Measurements from ENCODE around the gene NTN5. TPM values are rescaled to one million over a fixed set of nuclear protein-coding genes. Genes with fewer than 3 reads are reported as not detected.

Gene NTN5
- total and polyA plus RNA-seq, 9 of the 15 experiments (the other 6 are each of a cell fraction or from before 2014, with no cell fraction given), result not detected

GRCh38 chr19:48614436-48615230, 58.2 kb downstream of the NTN5 start, which contains the start of gene FAM83E (continued):
- TF ChIP-seq E2F8 (IDR thresholded peaks at IDR 0.05; ENCODE audit: low read depth, partially characterized antibody), result peak; percentile 76
- TF ChIP-seq HNRNPH1 (optimal IDR thresholded peaks at IDR 0.05; ENCODE audit: low read depth, low read length), result no peak
- no peak for TF ChIP-seq BRF1 (IDR thresholded peaks at IDR 0.05; ENCODE audit: borderline replicate concordance, extremely low read depth, insufficient read length)
- no peak for TF ChIP-seq TSC22D4 (tag; IDR thresholded peaks at IDR 0.05)
- no peak for TF ChIP-seq ARID4B (CRISPR knock-in tag; IDR thresholded peaks at IDR 0.05)
- peak; percentile 74 for TF ChIP-seq POLR2G (IDR thresholded peaks at IDR 0.05; ENCODE audit: low read depth, low read length)
- TF ChIP-seq ZNF408 (CRISPR knock-in tag; IDR thresholded peaks at IDR 0.05; ENCODE audit: low read depth), result no peak
- no peak for TF ChIP-seq DACH1 (IDR thresholded peaks at IDR 0.05; ENCODE audit: partially characterized antibody)
- no peak for TF ChIP-seq CHD4 (IDR thresholded peaks at IDR 0.05; ENCODE audit: insufficient read depth, insufficient replicate concordance, low read depth, low read length, poor library complexity, severe bottlenecking)
- peak; percentile 89 for TF ChIP-seq SIRT6 (IDR thresholded peaks at IDR 0.05; ENCODE audit: low read depth, low read length)
- 0 out of 2 replicates have a peak, but pooled peaks have one; percentile 66 for TF ChIP-seq ZNF445 (CRISPR knock-in tag; IDR thresholded peaks at IDR 0.05; ENCODE audit: low read depth)
- no peak for TF ChIP-seq NFRKB (IDR thresholded peaks at IDR 0.05; ENCODE audit: low read depth)
- TF ChIP-seq SP2 (IDR thresholded peaks at IDR 0.05; ENCODE audit: extremely low read depth, low read depth, low read length, poor library complexity, severe bottlenecking), result no peak
- TF ChIP-seq PRMT5 (CRISPR knock-in tag; IDR thresholded peaks at IDR 0.05), result no peak
- no peak for TF ChIP-seq CBX8 (IDR thresholded peaks at IDR 0.05; ENCODE audit: borderline replicate concordance, extremely low read depth, low read depth, low read length, poor library complexity, severe bottlenecking)
- TF ChIP-seq THAP12 (CRISPR knock-in tag; IDR thresholded peaks at IDR 0.05), result no peak; the same call in 1 of the 2 replicates
